Endodermal cell (in vitro differentiated cells): ENCODE measurements around the gene MYLK3. TPM values are rescaled to one million over a fixed set of nuclear protein-coding genes. Genes with fewer than 3 reads are reported as not detected.

Experiments used
- DNase-seq: peaks from one replicate; pipeline ENCODE4 v3.0.0-alpha.2; 2017
- H3K27ac ChIP-seq: 2 replicates; pipeline ENCODE4 v1.5.1; 2013; ENCODE audit warnings: mild to moderate bottlenecking, low read depth, low read length, moderate library complexity
- H3K27me3 ChIP-seq: 2 replicates; pipeline ENCODE4 v1.6.1; 2013; ENCODE audit warnings: mild to moderate bottlenecking, low read length, moderate library complexity; ENCODE audit not compliant: insufficient read depth, control insufficient read depth, poor library complexity, severe bottlenecking
- H3K36me3 ChIP-seq: 2 replicates; pipeline ENCODE4 v1.7.0; 2013; ENCODE audit warnings: mild to moderate bottlenecking, low read length, moderate library complexity; ENCODE audit not compliant: control insufficient read depth, insufficient read depth
- H3K4me1 ChIP-seq: one replicate; pipeline ENCODE4 v1.7.0; 2013; ENCODE audit warnings: low read length; ENCODE audit not compliant: control insufficient read depth, insufficient read depth
- H3K4me3 ChIP-seq: 2 replicates; pipeline ENCODE4 v1.5.1; 2013; ENCODE audit warnings: mild to moderate bottlenecking, low read length, moderate library complexity
- H3K9ac ChIP-seq: 2 replicates; pipeline ENCODE4 v1.6.1; 2013; ENCODE audit warnings: mild to moderate bottlenecking, low read length, moderate library complexity; ENCODE audit not compliant: poor library complexity, severe bottlenecking; ENCODE audit errors: extremely low read depth
- H3K9me3 ChIP-seq: 2 replicates; pipeline ENCODE4 v1.6.1; 2013; ENCODE audit warnings: mild to moderate bottlenecking, low read length, moderate library complexity; ENCODE audit not compliant: control insufficient read depth
- H3K27ac Mint-ChIP-seq: 2 replicates; pipeline ENCODE4 v1.8.0; 2020; ENCODE audit warnings: mixed read lengths
- H3K27me3 Mint-ChIP-seq: 2 replicates; pipeline ENCODE4 v1.8.0; 2021; ENCODE audit warnings: mild to moderate bottlenecking, mixed read lengths; ENCODE audit not compliant: insufficient read depth
- H3K36me3 Mint-ChIP-seq: 2 replicates; pipeline ENCODE4 v1.8.0; 2020; ENCODE audit warnings: low read depth, mixed read lengths
- H3K4me1 Mint-ChIP-seq: 2 replicates; pipeline ENCODE4 v1.8.0; 2020; ENCODE audit warnings: mixed read lengths
- H3K4me3 Mint-ChIP-seq: 2 replicates; pipeline ENCODE4 v1.8.0; 2020; ENCODE audit warnings: mild to moderate bottlenecking, moderate library complexity, mixed read lengths
- H3K9me3 Mint-ChIP-seq: 2 replicates; pipeline ENCODE4 v1.8.0; 2020; ENCODE audit warnings: mild to moderate bottlenecking, mixed read lengths
- WGBS, 2 experiments: methylation state at CpG; one replicate each; pipeline versions ENCODE4 v1.1.5 to v1.1.7; 2013; ENCODE audit warnings: missing lambda C conversion rate in 2 of 2, mixed read lengths in 1 of 2; ENCODE audit not compliant: insufficient coverage in 1 of 2, insufficient read length in 1 of 2; 5-methylcytosine and 5-hydroxymethylcytosine counted together
- total RNA-seq, 2 donors: library from RNA; stranded (reverse); fragmentation: NEBNext Ultra II Directional in 1 of 2; extraction: Animal tissue kit (Norgen Biotek cat#: 25700) in 1 of 2; gene quantifications; 2 replicates in 1 of 2; 3 replicates in 1 of 2; pipeline ENCODE4 v1.2.1, GENCODE V29; 2021
- TF ChIP-seq, protein P1 (sequence below): fragments of 200-600 bp; sonication (generic); conservative IDR thresholded peaks from 2 replicates; pipeline ENCODE4 v1.5.0; 2021; ENCODE audit warnings: antibody characterized with exemption, mild to moderate bottlenecking

MYLK3 gene
- total RNA-seq, 2 donors from 2014 or later: 2.3 to 4.0 TPM

DNA sequence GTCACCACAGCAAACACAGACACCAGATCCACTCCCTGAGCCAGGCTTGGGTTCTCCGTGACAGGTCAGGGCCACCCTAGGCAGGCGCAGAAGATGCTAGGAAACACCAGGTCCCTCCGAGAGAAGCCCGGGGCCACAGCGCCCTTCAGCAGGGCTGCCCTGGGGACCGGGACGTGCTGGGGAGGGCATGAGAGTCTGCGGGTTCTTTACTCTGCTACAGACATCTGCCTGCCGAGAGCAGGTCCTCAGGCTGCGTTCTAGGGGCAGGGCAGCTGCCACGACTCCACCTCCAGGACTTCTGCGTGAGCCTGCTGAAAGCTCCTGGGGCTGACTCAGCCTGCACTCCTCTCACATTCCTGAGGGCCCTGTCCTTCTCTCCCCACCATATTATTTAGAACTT is 11.4 kb downstream of the MYLK3 start:
- H3K36me3 ChIP-seq: no peaks in the 10 kb centered on the region
- TF ChIP-seq, protein P1, sequence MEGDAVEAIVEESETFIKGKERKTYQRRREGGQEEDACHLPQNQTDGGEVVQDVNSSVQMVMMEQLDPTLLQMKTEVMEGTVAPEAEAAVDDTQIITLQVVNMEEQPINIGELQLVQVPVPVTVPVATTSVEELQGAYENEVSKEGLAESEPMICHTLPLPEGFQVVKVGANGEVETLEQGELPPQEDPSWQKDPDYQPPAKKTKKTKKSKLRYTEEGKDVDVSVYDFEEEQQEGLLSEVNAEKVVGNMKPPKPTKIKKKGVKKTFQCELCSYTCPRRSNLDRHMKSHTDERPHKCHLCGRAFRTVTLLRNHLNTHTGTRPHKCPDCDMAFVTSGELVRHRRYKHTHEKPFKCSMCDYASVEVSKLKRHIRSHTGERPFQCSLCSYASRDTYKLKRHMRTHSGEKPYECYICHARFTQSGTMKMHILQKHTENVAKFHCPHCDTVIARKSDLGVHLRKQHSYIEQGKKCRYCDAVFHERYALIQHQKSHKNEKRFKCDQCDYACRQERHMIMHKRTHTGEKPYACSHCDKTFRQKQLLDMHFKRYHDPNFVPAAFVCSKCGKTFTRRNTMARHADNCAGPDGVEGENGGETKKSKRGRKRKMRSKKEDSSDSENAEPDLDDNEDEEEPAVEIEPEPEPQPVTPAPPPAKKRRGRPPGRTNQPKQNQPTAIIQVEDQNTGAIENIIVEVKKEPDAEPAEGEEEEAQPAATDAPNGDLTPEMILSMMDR: no peak
- no peaks in the 10 kb centered on the region for H3K36me3 Mint-ChIP-seq
- peaks cover 10% of the 10 kb centered on the region for H3K4me1 Mint-ChIP-seq
- H3K4me1 ChIP-seq: peaks cover 10% of the 10 kb centered on the region
- H3K27ac Mint-ChIP-seq: no peak overlapping the region
- DNase-seq: peak; percentile 72
- H3K27me3 ChIP-seq: no peaks in the 10 kb centered on the region
- H3K4me3 Mint-ChIP-seq: no peak overlapping the region
- H3K4me3 ChIP-seq: no peak overlapping the region
- WGBS, 2 experiments: 82 to 85% methylated on average over 7 to 12 of the region's 12 CpGs
- H3K27me3 Mint-ChIP-seq: no peaks in the 10 kb centered on the region
- no peak overlapping the region for H3K9ac ChIP-seq
- no peak overlapping the region for H3K27ac ChIP-seq
- no peaks in the 10 kb centered on the region for H3K9me3 Mint-ChIP-seq
- no peaks in the 10 kb centered on the region for H3K9me3 ChIP-seq

DNA sequence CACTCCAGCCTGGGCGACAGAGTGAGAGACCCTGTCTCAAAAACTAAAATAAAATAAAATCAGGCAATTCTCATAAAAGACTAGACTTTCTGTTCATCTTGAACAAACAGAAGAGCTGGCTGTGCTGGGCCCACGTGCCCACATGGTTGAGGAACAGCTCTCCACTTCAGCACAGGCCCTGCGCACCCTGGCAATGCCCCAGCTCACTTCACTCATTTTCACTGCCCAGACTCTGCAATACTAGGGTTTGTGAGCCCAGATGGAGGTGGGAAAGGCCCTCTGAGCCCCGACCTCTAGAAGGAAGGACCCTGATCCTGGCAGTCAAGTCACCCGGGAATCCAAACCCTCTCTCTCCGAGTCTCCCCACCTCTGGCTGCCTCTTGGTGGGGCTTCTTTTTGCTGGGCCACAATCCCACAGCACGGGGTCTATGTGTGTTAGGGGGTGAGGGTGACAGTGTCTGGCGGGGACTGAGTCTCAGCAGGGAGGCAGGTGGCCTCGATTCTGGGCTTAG is 14.8 kb downstream of the MYLK3 start:
- no peak overlapping the region for H3K4me3 Mint-ChIP-seq
- H3K27ac ChIP-seq: no peak overlapping the region
- no peak overlapping the region for H3K27ac Mint-ChIP-seq
- no peaks in the 10 kb centered on the region for H3K27me3 Mint-ChIP-seq
- no peaks in the 10 kb centered on the region for H3K4me1 ChIP-seq
- H3K9ac ChIP-seq: no peak overlapping the region
- TF ChIP-seq, protein P1: no peak
- 77 to 91% methylated on average over 3 to 9 of the region's 9 CpGs for WGBS, 2 experiments
- H3K9me3 ChIP-seq: no peaks in the 10 kb centered on the region
- no peaks in the 10 kb centered on the region for H3K4me1 Mint-ChIP-seq
- no peaks in the 10 kb centered on the region for H3K9me3 Mint-ChIP-seq
- H3K36me3 ChIP-seq: no peaks in the 10 kb centered on the region
- H3K36me3 Mint-ChIP-seq: no peaks in the 10 kb centered on the region
- no peak for DNase-seq
- H3K27me3 ChIP-seq: no peaks in the 10 kb centered on the region
- H3K4me3 ChIP-seq: no peak overlapping the region

DNA sequence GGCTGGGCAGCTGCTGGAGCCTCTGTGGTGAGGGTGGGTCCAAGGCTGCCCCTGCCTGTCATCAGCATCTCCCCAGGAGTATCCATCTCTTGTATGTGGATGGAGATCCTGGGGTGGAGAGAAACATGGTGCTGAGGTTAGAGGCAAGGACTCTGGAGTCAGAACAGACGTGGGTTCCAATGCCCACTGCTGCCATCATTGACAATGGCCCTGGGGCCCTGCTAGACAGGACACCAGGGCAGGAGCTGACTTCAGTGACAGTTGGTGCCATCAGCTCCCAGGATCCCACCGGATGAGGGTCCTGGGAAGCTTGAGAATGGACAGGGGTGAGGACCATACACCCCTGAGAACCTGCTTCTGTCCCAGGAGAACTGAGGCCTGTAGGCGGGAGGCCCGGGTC is 15.6 kb downstream of the MYLK3 start:
- Mint-ChIP-seq H3K9me3 (no peaks in the 10 kb centered on the region), H3K27me3 (no peaks in the 10 kb centered on the region), H3K36me3 (no peaks in the 10 kb centered on the region), H3K4me1 (no peaks in the 10 kb centered on the region), H3K27ac (no peak overlapping the region), H3K4me3 (no peak overlapping the region)
- no peaks in the 10 kb centered on the region for H3K4me1 ChIP-seq
- H3K36me3 ChIP-seq: no peaks in the 10 kb centered on the region
- H3K4me3 ChIP-seq: no peak overlapping the region
- H3K9ac ChIP-seq: no peak overlapping the region
- no peaks in the 10 kb centered on the region for H3K27me3 ChIP-seq
- H3K27ac ChIP-seq: no peak overlapping the region
- TF ChIP-seq, protein P1: no peak
- WGBS, 2 experiments: 84 to 97% methylated on average over 3 to 4 of the region's 4 CpGs
- DNase-seq: no peak
- no peaks in the 10 kb centered on the region for H3K9me3 ChIP-seq
